MCF 10A (cell line): ENCODE results near the gene TRPM6. TPM values are rescaled to one million over a fixed set of nuclear protein-coding genes. Genes with fewer than 3 reads are reported as not detected.

Source experiments
- BruUV-seq: library from RNA; stranded (reverse); fragments of 400-500 nt; replicated peaks from 2 replicates; lab custom pipeline; 2021; lab: Mats Ljungman, UMichigan
- CTCF ChIA-PET: fragments of 300-600 bp; sonication (Branson Sonifier 250); formaldehyde crosslinking; extraction: SDS; loops from one replicate; lab custom pipeline; 2021; ENCODE audit warnings: antibody characterized with exemption, inconsistent platforms; lab: Yijun Ruan, JAX
- POLR2A ChIA-PET: fragments of 300-600, 350-650 bp; sonication (Branson Sonifier 250); formaldehyde crosslinking; extraction: SDS; loops from one replicate; lab custom pipeline; 2020; ENCODE audit warnings: antibody characterized with exemption, inconsistent platforms; lab: Yijun Ruan, JAX
- DNase-seq: peaks from one replicate; pipeline ENCODE4 v3.0.0-alpha.2; 2018; ENCODE audit not compliant: unreplicated experiment
- H3K27ac Mint-ChIP-seq: one replicate; pipeline ENCODE4 v1.8.0; 2022; ENCODE audit warnings: mild to moderate bottlenecking, low read depth, mixed read lengths; ENCODE audit not compliant: unreplicated experiment
- H3K27me3 Mint-ChIP-seq: one replicate; pipeline ENCODE4 v1.8.0; 2022; ENCODE audit warnings: mixed read lengths; ENCODE audit not compliant: insufficient read depth, unreplicated experiment
- H3K36me3 Mint-ChIP-seq: one replicate; pipeline ENCODE4 v1.8.0; 2022; ENCODE audit warnings: mild to moderate bottlenecking, moderate library complexity, mixed read lengths; ENCODE audit not compliant: insufficient read depth, unreplicated experiment
- H3K4me1 Mint-ChIP-seq: one replicate; pipeline ENCODE4 v1.8.0; 2022; ENCODE audit warnings: mixed read lengths; ENCODE audit not compliant: insufficient read depth, unreplicated experiment
- H3K4me3 Mint-ChIP-seq: one replicate; pipeline ENCODE4 v1.8.0; 2022; ENCODE audit warnings: mild to moderate bottlenecking, moderate library complexity, mixed read lengths; ENCODE audit not compliant: unreplicated experiment
- H3K9me3 Mint-ChIP-seq: one replicate; pipeline ENCODE4 v1.8.0; 2022; ENCODE audit warnings: mixed read lengths; ENCODE audit not compliant: unreplicated experiment
- CTCF ChIP-seq: fragments of 200-600 bp; IDR thresholded peaks from one replicate; pipeline ENCODE4 v1.8.0; 2022; ENCODE audit warnings: antibody characterized with exemption, mild to moderate bottlenecking; ENCODE audit not compliant: unreplicated experiment
- intact Hi-C: fragments of 100-400 bp; cut with micrococcal nuclease; formaldehyde crosslinking; loops from 2 replicates; pipeline ENCODE4 v1.14.1; 2022
- total RNA-seq: library from RNA; stranded (reverse); gene quantifications from 2 replicates; pipeline ENCODE4 v1.2.3, GENCODE V29; 2022

Gene TRPM6
- total RNA-seq, 1 experiment from 2014 or later = not detected

GRCh38 chr9:74824654-74825053, 63.1 kb downstream of the TRPM6 start:
- ChIA-PET POLR2A (interaction anchor here (0.7 to 1.2 kb wide), 4 partner anchors 46 to 264 kb away, joined by 3 to 4 read pairs (median 3); partner anchors contain the start of genes NMRK1 and OSTF1), CTCF (interaction anchor here (0.6 to 1.0 kb wide), 3 partner anchors 54 to 178 kb away, joined by 3 to 6 read pairs (median 4); no protein-coding TSS in a partner anchor)
- no TSS peak for BruUV-seq
- DNase-seq = peak; percentile 97
- Mint-ChIP-seq H3K4me3 (no peak overlapping the region), H3K4me1 (no peaks in the 10 kb centered on the region), H3K27me3 (no peaks in the 10 kb centered on the region), H3K9me3 (peaks cover 6% of the 10 kb centered on the region), H3K27ac (no peak overlapping the region), H3K36me3 (peaks cover 5% of the 10 kb centered on the region)
- intact Hi-C loops = no loop called here
- TF ChIP-seq CTCF = no peak

DNA sequence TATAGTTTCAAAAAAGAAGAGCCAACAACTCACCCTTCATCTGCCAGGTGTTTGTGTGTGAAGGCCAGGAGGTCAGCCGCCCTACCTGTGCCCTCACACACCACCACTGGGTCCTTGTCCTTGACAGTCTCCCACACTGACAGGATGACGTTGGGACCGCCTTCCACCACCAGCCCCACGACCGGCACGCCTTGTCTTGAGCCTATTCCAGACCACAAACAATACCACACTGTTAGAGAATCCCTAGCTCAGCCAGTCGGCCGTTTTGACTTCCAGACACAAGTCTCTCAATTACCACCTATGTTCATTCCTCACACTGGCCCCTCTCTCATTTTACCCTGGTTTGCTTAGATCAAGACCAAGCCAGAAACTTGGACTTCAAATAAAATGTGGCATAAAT, 66.1 kb downstream of the TRPM6 start:
- H3K36me3 Mint-ChIP-seq = peaks cover 5% of the 10 kb centered on the region
- no peak overlapping the region for H3K27ac Mint-ChIP-seq
- no peaks in the 10 kb centered on the region for H3K27me3 Mint-ChIP-seq
- intact Hi-C loops = no loop called here
- no peaks in the 10 kb centered on the region for H3K4me1 Mint-ChIP-seq
- BruUV-seq = no TSS peak
- ChIA-PET CTCF (interaction anchor here (0.9 to 1.2 kb wide), 3 partner anchors 38 to 131 kb away, joined by 3 to 6 read pairs (median 3); partner anchors contain the start of gene C9orf40), POLR2A (no interaction called here)
- no peak for TF ChIP-seq CTCF
- peaks cover 6% of the 10 kb centered on the region for H3K9me3 Mint-ChIP-seq
- DNase-seq = no peak
- no peak overlapping the region for H3K4me3 Mint-ChIP-seq

DNA sequence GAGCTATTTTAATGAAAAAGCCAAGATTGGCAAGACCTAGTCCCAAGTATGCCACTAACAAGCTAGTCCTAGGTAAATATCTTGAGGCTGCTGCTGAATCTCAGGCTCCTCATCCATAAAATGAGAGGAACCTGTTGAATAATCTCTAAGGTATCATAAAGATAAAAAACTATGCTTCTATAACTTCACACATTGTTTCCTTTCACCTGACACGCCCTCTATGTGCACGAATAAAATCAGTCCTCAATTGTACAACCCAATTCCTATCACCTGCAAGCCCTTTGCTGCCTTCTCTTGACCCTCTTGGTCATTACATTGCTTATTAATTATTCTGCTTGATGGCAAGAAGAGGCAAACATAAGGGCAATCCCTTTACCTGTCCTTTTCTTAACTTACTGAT, 69.9 kb downstream of the TRPM6 start:
- Mint-ChIP-seq H3K27me3 (peaks cover 11% of the 10 kb centered on the region), H3K4me1 (no peaks in the 10 kb centered on the region), H3K4me3 (no peak overlapping the region), H3K9me3 (no peaks in the 10 kb centered on the region), H3K36me3 (no peaks in the 10 kb centered on the region), H3K27ac (no peak overlapping the region)
- TF ChIP-seq CTCF = no peak
- POLR2A ChIA-PET = no interaction called here
- intact Hi-C loops = no loop called here
- DNase-seq = no peak
- CTCF ChIA-PET = interaction anchor here (1.7 kb wide), 1 partner anchor 134 kb away, joined by 4 read pairs; no protein-coding TSS in a partner anchor
- BruUV-seq = no TSS peak

DNA sequence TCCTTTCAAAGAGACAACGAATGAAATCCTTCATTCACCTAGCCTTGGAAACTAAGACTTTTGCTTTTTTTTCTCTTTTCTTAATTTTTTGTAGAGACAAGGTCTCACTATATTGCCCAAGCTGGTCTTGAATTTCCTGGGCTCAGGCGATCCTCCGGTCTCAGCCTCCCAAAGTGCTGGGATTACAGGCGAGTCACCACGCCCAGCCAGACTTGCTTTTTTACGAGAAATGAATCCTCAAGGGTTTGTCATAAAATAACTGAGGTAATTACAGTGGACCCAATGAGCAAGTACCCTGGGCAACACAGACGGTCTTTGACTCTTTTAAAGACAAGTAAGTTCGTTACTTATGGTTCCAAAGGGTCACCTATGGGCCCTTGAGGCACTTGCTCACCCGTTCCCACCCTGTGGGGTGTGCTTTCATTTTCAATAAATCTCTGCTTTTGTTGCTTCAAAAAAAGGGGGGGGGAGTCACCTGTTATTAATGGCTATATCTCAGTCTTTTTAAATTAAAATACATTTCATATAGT, 70.4 kb downstream of the TRPM6 start:
- DNase-seq = no peak
- ChIA-PET POLR2A (no interaction called here), CTCF (interaction anchor here (1.5 to 1.7 kb wide), 2 partner anchors 41 to 134 kb away, joined by 4 to 5 read pairs; no protein-coding TSS in a partner anchor)
- intact Hi-C loops = no loop called here
- no peak for TF ChIP-seq CTCF
- H3K4me3 Mint-ChIP-seq = no peak overlapping the region
- no peaks in the 10 kb centered on the region for H3K4me1 Mint-ChIP-seq
- no peak overlapping the region for H3K27ac Mint-ChIP-seq
- H3K9me3 Mint-ChIP-seq = no peaks in the 10 kb centered on the region
- peaks cover 11% of the 10 kb centered on the region for H3K27me3 Mint-ChIP-seq
- BruUV-seq = no TSS peak
- H3K36me3 Mint-ChIP-seq = no peaks in the 10 kb centered on the region
